Adipose tissue (tissue), 3 donors: ENCODE measurements around the gene SMPDL3B. TPM values are rescaled to one million over a fixed set of nuclear protein-coding genes. Genes with fewer than 3 reads are reported as not detected.
"Not testable (repeated sequence)": the region's sequence is repeated elsewhere in the genome, so short reads cannot be mapped to it uniquely, and the experiment has no call there.

Experiments
- H3K27ac ChIP-seq: one replicate; pipeline ENCODE4 v1.5.1; 2013; ENCODE audit warnings: low read depth, low read length
- WGBS, 3 donors: extraction: QIAGEN DNeasy Blood & Tissue Kit; methylation state at CpG; one replicate each; pipeline ENCODE4 v1.1.7; 2013; 5-methylcytosine and 5-hydroxymethylcytosine counted together
- polyA plus RNA-seq, 3 donors: library from polyadenylated mRNA; stranded (reverse); fragments of 200-250 nt; gene quantifications; one replicate each; pipeline ENCODE4 v1.2.3, GENCODE V29; 2013
- donor health status: healthy with polysubstance abuse.
- donor health status: Bipolar disorder and iron deficiency.
- donor health status: healthy.

SMPDL3B gene
- polyA plus RNA-seq, 3 donors = 1.0 to 20.3 (median 1.1) TPM

- WGBS, 3 donors = 92 to 98% (median 93%) methylated on average over 6 of the region's 6 CpGs
Observed at GRCh38 chr1:27994526-27994925, 59.7 kb downstream of the SMPDL3B start.

DNA sequence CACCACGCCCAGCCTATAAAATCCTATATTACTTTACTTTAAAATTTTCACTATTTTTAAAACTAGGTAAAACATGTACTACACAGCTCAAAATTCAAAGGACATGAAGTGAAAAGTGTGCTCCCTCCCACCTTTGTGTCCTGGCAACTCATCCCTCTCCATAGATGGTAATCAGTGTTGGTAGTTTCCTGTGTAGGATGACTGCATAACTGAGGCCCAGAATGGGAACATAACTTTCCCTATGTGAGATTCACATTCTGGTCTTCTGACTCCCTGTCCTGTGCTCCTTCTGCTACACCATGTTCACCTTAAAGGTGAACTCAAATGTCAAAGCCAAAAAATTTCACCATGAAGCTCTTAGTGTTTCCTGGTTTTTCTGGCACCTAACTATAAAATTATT, 64.3 kb downstream of the SMPDL3B start:
- 92 to 98% (median 97%) methylated on average over 1 of the region's 1 CpG for WGBS, 3 donors
- H3K27ac ChIP-seq = no peak overlapping the region

More at GRCh38 chr1:27994526-27994925, 59.7 kb downstream of the SMPDL3B start:
- H3K27ac ChIP-seq = not testable (repeated sequence)

GRCh38 chr1:28002600-28002999, 67.8 kb downstream of the SMPDL3B start:
- H3K27ac ChIP-seq = no peak overlapping the region
- WGBS, 3 donors = 97 to 99% (median 97%) methylated on average over 10 of the region's 10 CpGs

DNA sequence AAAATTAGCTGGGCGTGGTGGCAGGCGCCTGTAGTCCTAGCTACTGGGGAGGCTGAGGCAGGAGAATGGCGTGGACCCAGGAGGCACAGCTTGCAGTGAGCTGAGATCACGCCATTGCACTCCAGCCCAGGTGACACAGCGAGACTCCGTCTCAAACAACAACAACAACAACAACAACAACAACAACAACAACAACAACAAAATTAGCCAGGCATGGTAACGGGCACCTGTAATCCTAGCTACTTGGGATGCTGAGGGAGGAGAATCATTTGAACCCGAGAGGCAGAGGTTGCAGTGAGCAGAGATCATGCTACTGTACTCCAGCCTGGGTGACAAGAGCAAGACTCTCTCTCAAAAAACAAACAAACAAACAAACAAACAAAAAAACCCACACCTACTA, 68.3 kb downstream of the SMPDL3B start:
- WGBS, 3 donors = 95 to 99% (median 98%) methylated on average over 7 to 8 of the region's 8 CpGs
- H3K27ac ChIP-seq = not testable (repeated sequence)

Other genes starting within 250 kb of the SMPDL3B start
- gene FAM76A, start 209.0 kb upstream of the SMPDL3B start, polyA plus RNA-seq = 1 to 10 TPM; 3.3 to 5.4 (median 4.3) TPM
- gene STX12, start 161.8 kb upstream of the SMPDL3B start, polyA plus RNA-seq = 10 to 100 TPM; 14.5 to 52.0 (median 47.5) TPM
- 10 to 100 TPM; 12.3 to 27.6 (median 26.9) TPM for gene PPP1R8, start 104.2 kb upstream of the SMPDL3B start, polyA plus RNA-seq
- gene THEMIS2, start 62.5 kb upstream of the SMPDL3B start, polyA plus RNA-seq = 10 to 100 TPM in 2 of 3 donors, 1 to 10 TPM in 1; 4.8 to 38.9 (median 26.1) TPM
- gene RPA2, start 20.4 kb upstream of the SMPDL3B start, polyA plus RNA-seq = 10 to 100 TPM; 17.3 to 39.1 (median 22.7) TPM
- 10 to 100 TPM in 1 of 3 donors, 1 to 10 TPM in 2; 4.2 to 10.7 (median 5.1) TPM for gene XKR8, start 25.0 kb downstream of the SMPDL3B start, polyA plus RNA-seq
- 1 to 10 TPM; 3.2 to 5.1 (median 4.2) TPM for gene EYA3, start 153.6 kb downstream of the SMPDL3B start, polyA plus RNA-seq
- gene PTAFR, start 241.7 kb downstream of the SMPDL3B start, polyA plus RNA-seq = 1 to 10 TPM; 1.0 to 6.6 (median 3.0) TPM